Stimulated activated CD8-positive, alpha-beta memory T cell treated with anti-CD3 and anti-CD28 coated beads, Interleukin-15, amount 100 ng/mL, for 24 hours (primary cell): ENCODE measurements around the gene HAUS3.
"Not testable (repeated sequence)": the region's sequence is repeated elsewhere in the genome, so short reads cannot be mapped to it uniquely, and the experiment has no call there.

ENCODE experiments used
- DNase-seq: peaks from one replicate; pipeline ENCODE4 v3.0.0-alpha.2; 2020; ENCODE audit warnings: low read depth

HAUS3 gene

GRCh38 chr4:2275546-2276251, 33.8 kb upstream of the HAUS3 start:
- DNase-seq: no peak

GRCh38 chr4:2275044-2275397, 33.1 kb upstream of the HAUS3 start:
- not testable (repeated sequence) for DNase-seq

GRCh38 chr4:2274320-2275043, 32.6 kb upstream of the HAUS3 start:
- no peak for DNase-seq

- no peak for DNase-seq
Measured at GRCh38 chr4:2273657-2274319, 31.9 kb upstream of the HAUS3 start.

GRCh38 chr4:2273221-2273620, 31.3 kb upstream of the HAUS3 start:
- no peak for DNase-seq

GRCh38 chr4:2272828-2273120, 30.9 kb upstream of the HAUS3 start:
- no peak for DNase-seq

GRCh38 chr4:2272026-2272827, 30.3 kb upstream of the HAUS3 start:
- no peak for DNase-seq

- DNase-seq: no peak
Measured at GRCh38 chr4:2271279-2272025, 29.5 kb upstream of the HAUS3 start.

GRCh38 chr4:2270341-2271165, 28.6 kb upstream of the HAUS3 start:
- DNase-seq: no peak

GRCh38 chr4:2269618-2270163, 27.8 kb upstream of the HAUS3 start:
- no peak for DNase-seq

- no peak for DNase-seq
Measured at GRCh38 chr4:2269206-2269531, 27.2 kb upstream of the HAUS3 start.

- DNase-seq: no peak
Measured at GRCh38 chr4:2268357-2269205, 26.7 kb upstream of the HAUS3 start.

- DNase-seq: no peak
Measured at GRCh38 chr4:2267841-2268240, 25.9 kb upstream of the HAUS3 start.

- DNase-seq: no peak
Measured at GRCh38 chr4:2267320-2267811, 25.4 kb upstream of the HAUS3 start.

- DNase-seq: no peak
Measured at GRCh38 chr4:2266821-2267220, 24.9 kb upstream of the HAUS3 start.

GRCh38 chr4:2266181-2266580, 24.3 kb upstream of the HAUS3 start:
- DNase-seq: no peak

GRCh38 chr4:2265113-2266110, 23.5 kb upstream of the HAUS3 start:
- no peak for DNase-seq

GRCh38 chr4:2264481-2265041, 22.6 kb upstream of the HAUS3 start:
- no peak for DNase-seq
